DND-41 (cell line): ENCODE results near the gene TMEFF2.

Experiments
- ATAC-seq: fragments of 200-7000 bp; cut with Tn5 transposase; 3 replicates; pipeline ENCODE4 v1.9.1; 2021; ENCODE audit warnings: low read depth; ENCODE audit not compliant: insufficient read depth
- DNase-seq: peaks from one replicate; pipeline ENCODE4 v3.0.0-alpha.2; 2020
- H2AFZ ChIP-seq: 2 replicates; pipeline ENCODE4 v1.6.0; 2012; ENCODE audit warnings: low read depth, low read length
- H3K27ac ChIP-seq: 2 replicates; pipeline ENCODE4 v1.5.1; 2012; ENCODE audit warnings: low read length, inconsistent platforms
- H3K27me3 ChIP-seq: fragments of 200-600 bp; sonication (generic); 2 replicates; pipeline ENCODE4 v1.6.0; 2012; ENCODE audit warnings: low read length, mild to moderate bottlenecking, inconsistent platforms; ENCODE audit not compliant: insufficient read depth, poor library complexity
- H3K36me3 ChIP-seq: 2 replicates; pipeline ENCODE4 v1.5.1; 2012; ENCODE audit warnings: low read length, inconsistent platforms; ENCODE audit not compliant: insufficient read depth
- H3K4me1 ChIP-seq: 2 replicates; pipeline ENCODE4 v1.5.1; 2012; ENCODE audit warnings: mild to moderate bottlenecking, low read length; ENCODE audit not compliant: insufficient read depth
- H3K4me2 ChIP-seq: 2 replicates; pipeline ENCODE4 v1.6.0; 2012; ENCODE audit warnings: mild to moderate bottlenecking, moderate library complexity, low read length, inconsistent platforms; ENCODE audit not compliant: insufficient read depth
- H3K4me3 ChIP-seq, 2 experiments: fragments of 200-600 bp in 1 of 2; shearing (Covaris generic) in 1 of 2; 2 replicates each; pipeline ENCODE4 v1.5.1; 2012 to 2016; ENCODE audit warnings: inconsistent platforms in 2 of 2, low read length in 2 of 2, mild to moderate bottlenecking in 2 of 2, low read depth in 1 of 2, moderate library complexity in 1 of 2
- H3K79me2 ChIP-seq: 2 replicates; pipeline ENCODE4 v1.6.0; 2012; ENCODE audit warnings: low read length, inconsistent platforms; ENCODE audit not compliant: insufficient read depth
- H3K9ac ChIP-seq: 2 replicates; pipeline ENCODE4 v1.6.0; 2012; ENCODE audit warnings: low read depth, mild to moderate bottlenecking, inconsistent platforms, low read length, moderate library complexity
- H3K9me3 ChIP-seq: 2 replicates; pipeline ENCODE4 v1.5.1; 2012; ENCODE audit warnings: low read length, moderate library complexity, mild to moderate bottlenecking, inconsistent platforms; ENCODE audit not compliant: insufficient read depth, severe bottlenecking
- H4K20me1 ChIP-seq: 2 replicates; pipeline ENCODE4 v1.6.0; 2012; ENCODE audit warnings: low read length; ENCODE audit not compliant: insufficient read depth
- EZH2 ChIP-seq: IDR thresholded peaks from 3 replicates; pipeline ENCODE4 v1.6.1; 2012; ENCODE audit warnings: borderline replicate concordance, low read depth, mild to moderate bottlenecking, moderate library complexity, low read length, inconsistent platforms; ENCODE audit not compliant: severe bottlenecking
- TF ChIP-seq, protein P1 (sequence below): IDR thresholded peaks from 2 replicates; pipeline ENCODE4 v1.5.1; 2012; ENCODE audit warnings: borderline replicate concordance, low read length, moderate library complexity, mild to moderate bottlenecking; ENCODE audit not compliant: poor library complexity, severe bottlenecking; ENCODE audit errors: extremely low read depth

TMEFF2 gene

DNA sequence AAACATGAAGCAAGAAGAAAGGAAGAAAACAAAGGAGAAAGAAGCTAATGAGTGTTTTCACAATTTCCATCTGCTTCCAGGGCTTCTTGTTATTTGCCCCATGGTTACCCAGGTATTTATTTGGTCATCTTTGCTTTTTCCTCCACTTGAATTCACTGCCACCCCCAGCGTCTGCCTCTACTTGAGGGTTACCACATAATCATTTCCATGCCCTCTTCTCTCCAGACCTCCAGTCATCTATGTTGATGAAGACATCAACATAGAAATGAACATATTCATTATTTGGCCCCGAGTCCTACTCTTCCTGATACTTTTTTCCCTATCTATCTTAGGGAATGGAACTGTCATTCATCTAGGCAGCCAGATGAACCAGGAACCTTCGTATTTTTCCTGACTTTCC, 214.2 kb downstream of the TMEFF2 start:
- TF ChIP-seq, protein P1, sequence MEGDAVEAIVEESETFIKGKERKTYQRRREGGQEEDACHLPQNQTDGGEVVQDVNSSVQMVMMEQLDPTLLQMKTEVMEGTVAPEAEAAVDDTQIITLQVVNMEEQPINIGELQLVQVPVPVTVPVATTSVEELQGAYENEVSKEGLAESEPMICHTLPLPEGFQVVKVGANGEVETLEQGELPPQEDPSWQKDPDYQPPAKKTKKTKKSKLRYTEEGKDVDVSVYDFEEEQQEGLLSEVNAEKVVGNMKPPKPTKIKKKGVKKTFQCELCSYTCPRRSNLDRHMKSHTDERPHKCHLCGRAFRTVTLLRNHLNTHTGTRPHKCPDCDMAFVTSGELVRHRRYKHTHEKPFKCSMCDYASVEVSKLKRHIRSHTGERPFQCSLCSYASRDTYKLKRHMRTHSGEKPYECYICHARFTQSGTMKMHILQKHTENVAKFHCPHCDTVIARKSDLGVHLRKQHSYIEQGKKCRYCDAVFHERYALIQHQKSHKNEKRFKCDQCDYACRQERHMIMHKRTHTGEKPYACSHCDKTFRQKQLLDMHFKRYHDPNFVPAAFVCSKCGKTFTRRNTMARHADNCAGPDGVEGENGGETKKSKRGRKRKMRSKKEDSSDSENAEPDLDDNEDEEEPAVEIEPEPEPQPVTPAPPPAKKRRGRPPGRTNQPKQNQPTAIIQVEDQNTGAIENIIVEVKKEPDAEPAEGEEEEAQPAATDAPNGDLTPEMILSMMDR, result no peak
- no peak for TF ChIP-seq EZH2
- H4K20me1 ChIP-seq, result no peaks in the 10 kb centered on the region
- no peak overlapping the region for H3K9ac ChIP-seq
- no peaks in the 10 kb centered on the region for H3K36me3 ChIP-seq
- H3K27me3 ChIP-seq, result peaks cover 4% of the 10 kb centered on the region
- no peaks in the 10 kb centered on the region for H3K79me2 ChIP-seq
- H3K4me2 ChIP-seq, result no peak overlapping the region
- H3K4me1 ChIP-seq, result no peaks in the 10 kb centered on the region
- no peak overlapping the region for H3K27ac ChIP-seq
- no peak for ATAC-seq
- no peak overlapping the region for H3K4me3 ChIP-seq
- H2AFZ ChIP-seq, result no peak overlapping the region
- H3K9me3 ChIP-seq, result no peaks in the 10 kb centered on the region
- no peak for DNase-seq

DNA sequence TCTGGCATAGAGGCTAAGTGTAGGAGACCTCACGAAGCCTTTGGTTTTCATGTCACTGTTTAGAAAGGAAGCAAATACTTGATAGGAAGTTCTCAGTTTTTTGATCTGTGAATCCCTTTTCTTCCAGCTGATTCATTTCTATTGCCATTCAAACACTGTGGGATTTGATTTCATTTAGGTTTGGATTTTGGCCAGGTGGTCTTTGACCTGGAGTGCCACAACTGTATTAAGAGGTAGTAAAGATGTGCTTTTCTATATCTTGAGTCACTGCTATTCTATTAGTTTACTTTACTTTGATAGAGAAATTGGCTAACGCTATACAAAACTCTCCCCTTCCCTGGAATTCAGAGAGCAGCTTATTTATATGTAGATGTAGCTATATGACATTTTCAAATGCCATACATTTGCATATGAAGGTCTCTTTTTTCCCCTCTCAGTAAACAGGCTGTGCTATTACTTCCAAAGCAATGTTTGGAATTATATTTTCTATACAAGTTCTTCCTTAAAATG, 215.5 kb downstream of the TMEFF2 start:
- H3K27me3 ChIP-seq, result peaks cover 4% of the 10 kb centered on the region
- no peak overlapping the region for H3K9ac ChIP-seq
- TF ChIP-seq EZH2, result no peak
- TF ChIP-seq, protein P1, result no peak
- H3K27ac ChIP-seq, result no peak overlapping the region
- no peaks in the 10 kb centered on the region for H3K9me3 ChIP-seq
- ATAC-seq (no peak), DNase-seq (no peak)
- H3K4me1 ChIP-seq, result no peaks in the 10 kb centered on the region
- no peak overlapping the region for H2AFZ ChIP-seq
- H3K79me2 ChIP-seq, result no peaks in the 10 kb centered on the region
- H4K20me1 ChIP-seq, result no peaks in the 10 kb centered on the region
- H3K4me2 ChIP-seq, result no peak overlapping the region
- H3K36me3 ChIP-seq, result no peaks in the 10 kb centered on the region
- H3K4me3 ChIP-seq, result no peak overlapping the region

DNA sequence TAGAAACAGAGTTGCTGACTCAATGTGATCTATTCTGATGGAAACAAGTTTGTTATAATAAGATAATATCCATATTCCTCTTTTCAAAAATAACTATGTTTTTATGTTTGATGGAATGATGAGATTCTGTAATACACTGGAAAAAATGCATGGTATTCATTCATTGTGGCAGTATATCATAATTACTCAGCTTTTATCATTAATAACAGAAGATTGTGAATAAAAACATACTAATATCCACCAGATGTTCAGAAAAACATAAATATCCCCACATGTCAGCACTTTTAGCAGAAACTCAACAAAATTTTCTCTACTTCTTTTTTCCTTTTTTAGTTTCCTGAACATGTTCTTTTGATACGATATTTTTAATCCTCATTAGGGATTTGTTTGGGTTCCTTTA, 217.0 kb downstream of the TMEFF2 start:
- no peak for ATAC-seq

More for the DNA sequence above, 217.0 kb downstream of the TMEFF2 start:
- no peak overlapping the region for H2AFZ ChIP-seq
- no peaks in the 10 kb centered on the region for H3K27me3 ChIP-seq
- no peaks in the 10 kb centered on the region for H3K9me3 ChIP-seq
- H3K4me2 ChIP-seq, result no peak overlapping the region
- no peak overlapping the region for H3K27ac ChIP-seq
- H3K4me1 ChIP-seq, result no peaks in the 10 kb centered on the region
- H3K4me3 ChIP-seq, result no peak overlapping the region
- no peak for TF ChIP-seq EZH2
- TF ChIP-seq, protein P1, result no peak
- no peak overlapping the region for H3K9ac ChIP-seq
- H3K79me2 ChIP-seq, result no peaks in the 10 kb centered on the region
- H3K36me3 ChIP-seq, result no peaks in the 10 kb centered on the region
- no peak for DNase-seq
- H4K20me1 ChIP-seq, result no peaks in the 10 kb centered on the region
